H1 (cell line): ENCODE data around the gene C17orf50. TPM values are rescaled to one million over a fixed set of nuclear protein-coding genes. Genes with fewer than 3 reads are reported as not detected.

Source experiments
- ATF2 ChIP-seq: IDR thresholded peaks from 2 replicates; pipeline ENCODE4 v1.6.1; 2012; ENCODE audit warnings: low read length, inconsistent platforms
- CTBP2 ChIP-seq: IDR thresholded peaks from 2 replicates; pipeline ENCODE4 v1.7.0; 2011; ENCODE audit warnings: borderline replicate concordance, mild to moderate bottlenecking, moderate library complexity, mixed read lengths, low read length; ENCODE audit not compliant: insufficient read depth, insufficient read length
- E2F6 ChIP-seq: IDR thresholded peaks from 2 replicates; pipeline ENCODE4 v1.6.1; 2012; ENCODE audit warnings: inconsistent platforms
- TAF7 ChIP-seq: optimal IDR thresholded peaks from 2 replicates; pipeline ENCODE3; 2011; ENCODE audit warnings: low read depth, mild to moderate bottlenecking, inconsistent platforms, low read length, moderate library complexity, borderline replicate concordance
- polyA plus RNA-seq, 7 experiments: library from polyadenylated mRNA; depleted of rRNA in 3 of 7; stranded (reverse) in 5 of 7; unstranded in 2 of 7; fragments of >200 nt in 5 of 7; fragments of 200-250 nt in 2 of 7; gene quantifications; 1 replicate in 5 of 7; 2 replicates in 1 of 7; 4 replicates in 1 of 7; pipeline versions ENCODE4 v1.2.1 to v1.2.3, GENCODE V29; 2011 to 2013; ENCODE audit warnings: missing spikeins in 2 of 7, mixed read lengths in 2 of 7
- total RNA-seq: library from RNA; stranded (reverse); fragmentation: NEBNext Ultra II Directional; extraction: Animal tissue kit (Norgen Biotek cat#: 25700); gene quantifications from 2 replicates; pipeline ENCODE4 v1.2.1, GENCODE V29; 2021

C17orf50 gene
- total and polyA plus RNA-seq, 2 of the 8 experiments (the other 6 are each of a cell fraction or from before 2014, with no cell fraction given): 0.12 TPM; not detected in 1

GRCh38 chr17:35797918-35798317 lies 37.2 kb downstream of the C17orf50 start (continued):
- TF ChIP-seq TAF7 (no peak), ATF2 (no peak), CTBP2 (no peak), E2F6 (no peak)
- TF ChIP-seq, all 59 proteins: peak for 0
